A549 (cell line): Measurements from ENCODE around the gene ELL2.

Experiments used
- ATOH8 ChIP-seq: fragments of 250-450 bp; sonication (Bioruptor Pico); IDR thresholded peaks from 2 replicates; pipeline ENCODE4 v1.5.0; 2020; ENCODE audit warnings: low read depth, mild to moderate bottlenecking, moderate library complexity
- CEBPB ChIP-seq, 2 experiments: fragments of >200 bp in 1 of 2; sonication (Bioruptor Twin) in 1 of 2; formaldehyde crosslinking in 1 of 2; IDR thresholded peaks; 2 replicates each; pipeline ENCODE4 v1.6.1; 2012 to 2016
- CTCF ChIP-seq: fragments of >200 bp; sonication (Bioruptor Twin); formaldehyde crosslinking; IDR thresholded peaks from 3 replicates; pipeline ENCODE4 v1.5.1; 2016
- EHMT2 ChIP-seq: fragments of 200-600 bp; sonication (generic); IDR thresholded peaks from 2 replicates; pipeline ENCODE4 v1.6.1; 2016; ENCODE audit warnings: antibody characterized with exemption, low read depth, mild to moderate bottlenecking, moderate library complexity
- ELK1 ChIP-seq: fragments of 150-350 bp; IDR thresholded peaks from 2 replicates; pipeline ENCODE4 v1.6.1; 2014; ENCODE audit warnings: low read depth, mild to moderate bottlenecking, low read length
- EP300 ChIP-seq, 2 experiments: fragments of >200 bp; sonication (Bioruptor Twin); formaldehyde crosslinking; IDR thresholded peaks; 2 replicates in 1 of 2; 3 replicates in 1 of 2; pipeline ENCODE4 v1.6.1; 2016 to 2017
- JUNB ChIP-seq: fragments of >200 bp; sonication (Bioruptor Twin); formaldehyde crosslinking; IDR thresholded peaks from 2 replicates; pipeline ENCODE4 v1.6.1; 2016
- PHF8 ChIP-seq: fragments of 200-600 bp; sonication (generic); IDR thresholded peaks from 2 replicates; pipeline ENCODE4 v1.6.1; 2016; ENCODE audit warnings: low read depth, mild to moderate bottlenecking, antibody characterized with exemption, moderate library complexity, borderline replicate concordance
- POLR2A ChIP-seq: IDR thresholded peaks from 2 replicates; pipeline ENCODE4 v1.6.1; 2012; ENCODE audit warnings: mild to moderate bottlenecking, low read length
- RFX5 ChIP-seq: fragments of 450-650 bp; IDR thresholded peaks from 2 replicates; pipeline ENCODE4 v1.7.1; 2014; ENCODE audit warnings: antibody characterized with exemption, mild to moderate bottlenecking, moderate library complexity
- RNF2 ChIP-seq: fragments of 200-600 bp; sonication (generic); IDR thresholded peaks from 2 replicates; pipeline ENCODE4 v1.6.1; 2016; ENCODE audit warnings: low read depth, mild to moderate bottlenecking, antibody characterized with exemption, moderate library complexity, borderline replicate concordance
- SMC3 ChIP-seq: fragments of >200 bp; sonication (Bioruptor Twin); formaldehyde crosslinking; IDR thresholded peaks from 3 replicates; pipeline ENCODE4 v1.6.1; 2018; ENCODE audit warnings: inconsistent platforms

GRCh38 chr5:95856501-95856981, 105.1 kb downstream of the ELL2 start:
- TF ChIP-seq RNF2 (no peak), JUNB (no peak), SMC3 (no peak), CTCF (no peak), EP300 (IDR thresholded peaks at IDR 0.05) (no peak), POLR2A (no peak), RFX5 (no peak), PHF8 (no peak), CEBPB (IDR thresholded peaks at IDR 0.05) (no peak), EHMT2 (no peak), ATOH8 (CRISPR knock-in tag) (no peak), ELK1 (no peak)
